ENCODE measurements around the gene VAMP3.

Gene VAMP3, protein sequence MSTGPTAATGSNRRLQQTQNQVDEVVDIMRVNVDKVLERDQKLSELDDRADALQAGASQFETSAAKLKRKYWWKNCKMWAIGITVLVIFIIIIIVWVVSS

DNA sequence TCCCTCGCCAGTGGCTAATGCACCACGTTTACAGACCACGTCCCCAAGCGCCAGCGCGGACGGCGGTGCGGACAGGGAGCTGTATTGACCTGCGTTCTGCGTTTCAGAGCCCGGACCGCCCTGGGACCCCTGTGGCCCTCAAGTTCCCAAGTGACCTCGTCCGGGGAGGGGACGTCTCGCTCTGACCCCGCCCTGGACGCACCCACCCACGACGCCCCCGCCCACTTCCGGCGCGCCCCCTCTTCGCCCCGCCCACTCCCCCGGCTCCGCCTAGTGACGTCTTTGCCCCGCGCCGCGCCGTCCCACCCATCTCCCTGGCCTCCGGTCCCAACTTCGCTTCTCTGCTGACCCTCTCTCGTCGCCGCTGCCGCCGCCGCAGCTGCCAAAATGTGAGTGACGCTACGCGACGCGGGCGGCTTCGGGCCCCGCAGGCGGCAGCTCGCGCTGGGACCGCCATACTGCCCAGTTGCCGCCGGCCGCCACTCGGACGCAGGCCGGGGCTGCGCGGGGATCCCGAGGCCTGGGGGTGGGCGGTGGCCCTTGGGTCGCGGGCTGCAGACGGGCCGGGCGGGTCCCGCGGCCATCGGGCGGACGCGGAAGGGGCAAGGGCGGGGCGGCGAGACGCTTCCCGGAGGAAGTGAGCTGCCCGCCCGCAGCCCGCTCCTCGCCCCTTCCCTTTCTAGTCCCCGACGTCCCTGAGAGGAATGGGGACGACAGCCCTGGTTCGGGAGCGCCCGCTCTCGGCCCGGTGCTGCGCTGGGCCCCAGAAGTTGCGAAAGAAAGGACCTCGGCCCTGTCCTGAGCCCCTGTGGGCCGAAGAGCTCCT, at the start of gene VAMP3:
Gene VAMP3 (plus strand): TSS at position 300 of the 826 bp plus-strand sequence. CDS start 88 bp downstream, at position 388.
- peak; percentile 85 for DNase-seq

DNA sequence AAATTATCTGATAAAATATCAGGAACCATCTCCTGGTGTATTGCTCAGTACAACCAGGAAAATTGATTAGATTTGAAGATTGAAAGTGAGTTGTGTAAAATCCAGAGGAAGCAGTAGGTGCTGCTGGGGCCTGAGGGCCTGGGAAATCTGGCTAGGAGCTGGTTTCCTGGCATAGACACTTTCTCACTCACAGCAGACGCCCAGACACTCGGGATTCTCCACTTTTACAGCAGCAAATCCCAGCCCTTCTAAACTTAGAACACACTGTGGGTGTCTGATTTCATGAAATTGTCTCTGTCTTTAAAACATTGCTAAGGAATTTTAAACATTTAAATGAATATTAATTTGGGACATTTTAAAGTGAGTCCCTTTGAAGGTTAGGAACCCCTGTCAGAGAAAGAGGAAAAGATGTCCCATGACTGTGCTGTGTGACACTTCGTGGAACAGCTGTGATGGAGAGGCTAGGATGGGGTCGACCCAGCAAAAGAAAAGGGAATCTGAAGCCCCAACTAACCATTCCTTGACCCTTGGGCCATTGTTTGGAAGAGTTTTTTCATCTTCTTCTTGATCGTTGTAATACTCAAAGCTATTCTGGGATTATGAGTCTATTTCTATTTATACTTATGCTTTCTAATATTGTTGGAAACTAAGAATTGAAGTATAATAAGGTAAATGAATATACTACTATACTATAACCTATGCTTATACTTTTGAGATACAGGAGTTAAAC, 49.0 kb upstream of the VAMP3 start:
- DNase-seq = no peak

DNA sequence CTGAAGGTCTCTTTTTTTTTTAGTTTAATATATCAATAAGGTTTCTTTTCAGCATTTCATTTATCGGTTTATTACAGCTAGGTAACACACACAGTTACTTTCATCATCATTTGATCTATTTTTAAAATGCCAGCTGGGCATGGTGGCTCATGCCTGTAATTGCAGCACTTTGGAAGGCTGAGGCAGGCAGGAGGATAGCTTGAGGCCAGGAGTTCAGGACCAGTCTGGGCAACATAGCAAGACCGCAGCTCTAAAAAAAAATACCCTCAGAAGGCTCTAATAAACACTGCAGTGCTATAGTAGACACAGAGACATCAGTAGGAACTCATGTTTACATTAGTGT, 48.5 kb upstream of the VAMP3 start:
- no peak for DNase-seq

DNA sequence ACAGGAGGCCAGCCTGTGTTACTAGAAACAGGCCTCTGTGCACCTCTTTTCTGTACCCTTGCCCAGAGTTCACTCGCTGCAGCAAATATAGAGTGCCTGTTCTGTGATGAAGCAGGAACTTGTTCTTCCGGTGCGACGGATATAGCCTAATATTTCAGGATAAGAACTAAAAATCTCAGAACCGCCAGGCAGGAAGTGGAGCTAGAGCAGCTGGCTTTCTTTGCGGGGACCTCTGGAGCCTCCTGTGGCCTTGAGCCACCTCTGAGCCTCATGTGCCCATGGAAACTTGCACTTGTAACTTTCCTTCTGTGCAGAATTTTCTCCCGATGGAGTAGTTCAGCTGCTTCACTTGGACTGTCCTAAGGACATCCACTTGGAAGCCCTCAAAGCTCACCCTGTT, 44.5 kb upstream of the VAMP3 start:
- DNase-seq = no peak

DNA sequence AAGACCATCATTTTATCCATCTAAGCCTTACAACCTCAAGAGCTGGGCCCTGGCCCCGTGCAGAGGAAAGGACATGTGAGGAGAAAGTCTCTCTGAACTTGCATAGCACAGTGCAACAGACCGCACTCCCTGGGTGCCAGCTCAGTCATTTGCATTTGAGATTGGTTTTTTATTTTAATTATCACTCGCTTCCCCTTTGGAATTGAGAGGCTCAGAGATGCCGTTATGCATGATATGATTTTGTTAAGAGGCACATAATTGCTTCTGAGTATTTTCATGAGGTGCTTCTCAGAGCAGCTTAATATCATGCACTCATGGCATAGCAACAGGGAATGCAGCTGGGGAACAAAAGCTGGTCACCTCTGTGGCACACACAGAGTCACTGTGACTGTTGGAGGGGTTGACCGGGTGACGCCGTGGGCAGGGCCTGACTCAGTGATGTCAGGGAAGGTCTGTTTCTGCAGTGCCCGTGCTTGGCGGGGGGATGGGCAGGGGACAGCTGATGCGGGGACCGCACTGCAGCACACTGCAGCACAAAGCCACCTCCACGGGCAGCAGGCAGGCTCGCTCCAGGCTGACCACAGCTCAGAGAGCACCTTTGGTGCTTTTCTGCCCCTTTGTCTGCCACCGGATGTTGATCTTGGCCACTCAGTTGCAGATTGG, 43.2 kb upstream of the VAMP3 start:
- no peak for DNase-seq

DNA sequence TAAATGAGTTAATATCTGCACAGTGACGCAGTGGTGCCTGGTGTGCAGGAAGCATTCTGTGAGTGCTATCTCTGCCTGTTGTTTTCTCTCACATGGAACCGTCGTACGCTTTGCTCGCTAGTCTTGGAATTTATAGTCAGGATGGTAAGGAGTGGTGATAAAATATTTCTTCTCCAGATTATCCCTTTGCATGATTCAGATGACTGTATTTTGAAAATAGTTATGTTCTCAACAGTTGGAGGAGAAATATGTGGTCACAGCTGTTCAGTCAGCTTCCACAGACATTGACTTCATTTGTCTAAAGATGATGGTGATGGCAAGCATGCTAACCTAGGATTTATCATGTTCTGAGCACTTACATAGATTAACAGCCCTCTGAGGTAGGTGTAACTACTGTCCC, 41.3 kb upstream of the VAMP3 start:
- DNase-seq = no peak

DNA sequence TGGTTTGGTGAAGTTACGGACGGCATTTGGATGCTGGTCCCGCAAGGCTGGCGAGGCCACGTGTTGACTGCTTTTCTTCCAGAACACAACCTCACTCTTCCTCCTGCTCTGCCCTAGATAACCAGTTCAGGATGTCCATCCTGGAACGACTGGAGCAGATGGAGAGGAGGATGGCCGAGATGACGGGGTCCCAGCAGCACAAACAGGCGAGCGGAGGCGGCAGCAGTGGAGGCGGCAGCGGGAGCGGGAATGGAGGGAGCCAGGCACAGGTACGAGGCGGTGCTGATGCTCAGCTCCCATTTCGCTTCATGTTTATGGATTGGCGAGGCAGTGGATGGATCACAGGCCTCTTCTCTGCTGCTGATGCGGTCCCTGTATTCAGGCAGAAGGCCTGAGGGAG, 38.8 kb upstream of the VAMP3 start:
- DNase-seq = no peak

DNA sequence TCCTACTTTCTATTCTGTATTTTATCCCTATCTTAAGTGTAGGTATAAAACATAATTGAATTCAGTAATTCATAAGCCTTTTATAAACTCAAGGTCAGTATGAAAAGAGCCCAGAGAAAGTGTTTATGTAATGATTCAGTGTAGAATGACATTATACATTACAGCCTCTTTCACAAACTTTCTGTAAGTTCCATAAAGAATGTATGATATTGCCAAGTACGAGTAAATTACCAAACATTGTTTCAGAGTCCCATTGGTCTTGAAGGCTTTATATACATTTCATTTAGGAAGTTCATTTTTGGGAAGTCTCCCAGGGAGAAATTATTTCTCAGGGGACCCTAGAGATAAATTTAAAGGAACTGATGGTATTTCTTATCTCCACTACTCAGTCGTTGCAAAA, 37.8 kb upstream of the VAMP3 start:
- no peak for DNase-seq

DNA sequence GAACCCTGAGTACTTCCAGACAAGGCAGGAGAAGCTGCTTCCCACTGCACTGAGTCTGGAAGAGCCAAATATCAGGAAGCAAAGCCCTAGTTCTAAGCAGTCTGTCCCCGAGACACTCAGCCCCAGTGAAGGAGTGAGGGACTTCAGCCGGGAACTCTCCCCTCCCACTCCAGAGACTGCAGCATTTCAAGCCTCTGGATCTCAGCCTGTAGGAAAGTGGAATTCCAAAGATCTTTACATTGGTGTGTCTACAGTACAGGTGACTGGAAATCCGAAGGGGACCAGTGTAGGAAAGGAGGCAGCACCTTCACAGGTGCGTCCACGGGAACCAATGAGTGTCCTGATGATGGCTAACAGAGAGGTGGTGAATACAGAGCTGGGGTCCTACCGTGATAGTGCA, 33.1 kb upstream of the VAMP3 start:
- no peak for DNase-seq

DNA sequence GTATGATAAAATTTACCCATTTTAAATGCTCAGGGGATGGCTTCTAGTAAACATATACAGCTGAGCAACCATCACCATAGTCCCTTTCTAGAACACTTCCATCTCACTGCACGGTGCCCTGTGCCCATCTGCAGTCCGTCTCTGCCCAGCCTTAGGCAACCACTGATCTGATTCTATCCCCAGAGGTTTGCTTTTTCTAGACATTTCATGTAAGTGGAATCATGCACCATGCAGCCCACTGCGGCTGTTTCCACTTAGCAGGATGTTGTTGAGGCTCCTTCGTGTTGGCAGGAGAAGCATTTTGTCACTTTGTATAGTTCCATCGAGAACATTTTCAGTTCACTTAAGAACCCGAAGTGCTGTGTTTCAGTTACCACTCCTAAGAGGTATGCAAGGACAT, 27.8 kb upstream of the VAMP3 start:
- no peak for DNase-seq

DNA sequence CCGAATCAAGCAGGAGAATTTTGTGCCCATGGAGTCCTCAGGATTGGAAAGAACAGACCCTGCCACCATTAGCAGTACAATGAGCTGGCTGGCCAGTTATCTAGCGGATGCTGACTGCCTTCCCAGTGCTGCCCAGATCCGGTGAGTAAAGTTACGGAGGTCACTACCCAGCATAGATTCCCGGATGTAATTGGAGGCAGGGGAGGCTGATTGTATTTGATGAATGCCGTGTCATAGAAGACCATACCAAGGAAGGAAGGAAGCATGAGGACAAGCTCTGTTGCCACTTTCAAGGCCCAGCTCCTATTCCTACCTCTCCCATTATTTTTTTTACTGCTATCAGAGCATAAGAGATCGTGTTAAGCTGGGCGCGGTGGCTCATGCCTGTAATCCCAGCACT, 26.2 kb upstream of the VAMP3 start:
- no peak for DNase-seq

DNA sequence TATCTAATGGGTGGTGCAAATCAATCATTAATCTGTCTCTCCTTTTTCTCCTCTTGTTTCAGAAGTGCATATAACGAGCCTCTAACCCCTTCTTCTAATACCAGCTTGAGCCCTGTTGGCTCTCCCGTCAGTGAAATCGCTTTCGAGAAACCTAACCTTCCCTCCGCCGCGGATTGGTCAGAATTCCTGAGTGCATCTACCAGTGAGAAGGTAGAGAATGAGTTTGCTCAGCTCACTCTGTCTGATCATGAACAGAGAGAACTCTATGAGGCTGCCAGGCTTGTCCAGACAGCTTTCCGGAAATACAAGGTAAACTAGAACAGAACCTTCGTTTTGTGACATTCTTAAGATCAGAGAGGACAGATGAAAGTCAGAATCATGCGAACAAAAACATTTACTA, 25.3 kb upstream of the VAMP3 start:
- DNase-seq = no peak

DNA sequence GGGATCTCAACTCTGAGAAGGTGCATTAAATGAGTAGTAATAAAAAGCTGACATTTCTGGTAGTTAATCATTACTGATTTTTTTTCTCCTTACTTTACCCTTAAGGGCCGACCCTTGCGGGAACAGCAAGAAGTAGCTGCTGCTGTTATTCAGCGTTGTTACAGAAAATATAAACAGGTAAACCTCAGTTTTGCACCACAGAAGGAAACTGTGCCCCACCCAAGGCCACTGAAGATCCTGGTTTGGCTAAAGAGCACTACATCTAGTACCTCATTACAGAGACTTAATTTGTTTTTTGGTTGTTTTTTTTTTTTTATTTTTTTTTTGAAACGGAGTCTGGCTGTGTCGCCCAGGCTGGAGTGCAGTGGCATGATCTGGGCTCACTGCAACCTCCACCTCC, 23.5 kb upstream of the VAMP3 start:
- no peak for DNase-seq

DNA sequence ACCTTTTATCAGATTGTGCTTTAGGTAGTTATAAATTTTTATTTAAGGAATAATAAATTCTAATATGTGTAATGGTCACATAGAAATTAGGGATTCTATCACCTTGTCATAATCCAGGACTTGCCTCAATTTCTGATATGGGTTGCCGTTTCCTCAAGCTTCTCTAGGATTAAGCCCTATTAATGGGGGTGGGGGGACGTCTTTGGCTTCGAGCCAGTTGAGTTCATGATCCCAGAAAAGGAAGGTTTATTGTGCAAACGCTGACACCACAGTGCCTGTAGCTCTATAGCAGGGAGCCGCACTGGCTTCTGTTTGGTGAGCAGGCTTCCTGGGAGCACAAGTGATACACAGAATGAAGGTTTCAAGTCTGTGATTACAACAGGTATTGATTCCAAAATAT, 22.0 kb upstream of the VAMP3 start:
- DNase-seq = no peak

DNA sequence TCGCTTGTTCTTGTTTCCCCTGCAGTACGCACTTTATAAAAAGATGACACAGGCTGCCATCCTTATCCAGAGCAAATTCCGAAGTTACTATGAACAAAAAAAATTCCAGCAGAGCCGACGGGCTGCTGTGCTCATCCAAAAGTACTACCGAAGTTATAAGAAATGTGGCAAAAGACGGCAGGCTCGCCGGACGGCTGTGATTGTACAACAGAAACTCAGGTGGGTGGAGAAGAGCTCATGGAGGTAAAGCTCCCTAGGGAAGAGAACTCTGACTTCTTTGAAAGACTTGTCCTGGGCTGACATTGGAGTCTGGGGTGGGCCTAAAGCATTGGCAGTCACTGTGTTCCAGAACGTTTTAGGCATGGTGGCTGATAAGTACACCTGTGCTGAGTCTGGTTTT, 19.9 kb upstream of the VAMP3 start:
- DNase-seq = no peak

DNA sequence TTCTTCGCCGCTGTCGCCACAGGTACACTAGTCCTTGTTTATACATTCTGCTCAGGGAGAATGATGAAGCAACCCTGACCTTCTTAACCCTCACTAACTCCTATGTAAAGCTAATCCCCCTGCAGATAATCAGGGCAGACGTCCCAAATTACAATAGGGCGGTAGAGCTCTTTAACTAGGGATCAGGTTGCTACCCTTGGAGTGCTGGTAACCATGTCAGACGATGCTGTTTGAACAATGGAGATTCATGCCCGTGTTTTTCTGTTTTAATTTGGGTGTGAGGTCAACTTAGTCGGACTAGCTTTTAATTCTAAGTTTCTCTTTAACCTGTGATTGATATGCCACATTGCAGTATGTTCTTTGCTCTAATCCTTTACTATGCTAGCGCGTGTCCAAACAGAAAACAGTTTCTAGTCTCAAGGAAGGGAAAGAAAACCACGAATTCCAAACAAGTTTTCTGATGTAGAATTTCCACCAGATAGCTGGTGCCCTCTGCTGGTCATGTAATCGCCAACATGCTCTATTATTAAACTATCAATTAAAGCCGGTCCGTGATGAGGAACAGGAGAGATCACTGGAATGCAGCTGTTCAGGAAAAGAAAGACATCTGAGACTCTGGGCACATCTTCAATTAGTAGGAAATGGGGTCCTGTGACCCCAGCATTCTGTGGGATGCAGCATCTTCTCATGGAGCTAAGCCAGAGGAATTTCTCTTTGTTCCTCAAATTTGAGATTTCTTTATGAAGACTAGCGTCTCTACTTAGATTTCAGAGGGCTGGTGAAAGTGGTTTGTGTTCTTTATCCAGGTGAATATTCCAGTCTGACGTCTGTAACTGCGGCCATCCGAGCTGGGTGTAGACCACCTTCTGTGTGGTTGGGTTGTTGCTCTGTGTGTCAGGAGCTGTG, 18.3 kb upstream of the VAMP3 start:
- DNase-seq = peak; percentile 49

DNA sequence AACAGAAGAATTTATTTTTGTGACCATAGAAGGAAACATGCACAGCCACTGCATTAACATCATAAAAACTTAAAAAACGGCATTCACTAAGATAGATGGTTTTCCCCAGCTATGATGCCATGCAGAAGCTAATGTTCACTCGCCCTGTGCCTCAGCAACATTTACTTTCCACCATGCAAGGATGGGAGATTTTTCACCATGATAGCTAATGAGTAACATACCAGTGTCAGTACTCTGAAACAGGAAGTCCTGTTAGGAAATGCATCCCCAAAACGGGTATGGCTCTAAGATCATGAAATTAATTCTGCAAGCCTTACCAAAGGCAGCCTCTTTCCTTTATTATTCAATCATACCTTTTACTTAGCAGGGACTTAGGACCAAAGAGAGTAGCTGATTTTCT, 17.5 kb upstream of the VAMP3 start:
- no peak for DNase-seq

DNA sequence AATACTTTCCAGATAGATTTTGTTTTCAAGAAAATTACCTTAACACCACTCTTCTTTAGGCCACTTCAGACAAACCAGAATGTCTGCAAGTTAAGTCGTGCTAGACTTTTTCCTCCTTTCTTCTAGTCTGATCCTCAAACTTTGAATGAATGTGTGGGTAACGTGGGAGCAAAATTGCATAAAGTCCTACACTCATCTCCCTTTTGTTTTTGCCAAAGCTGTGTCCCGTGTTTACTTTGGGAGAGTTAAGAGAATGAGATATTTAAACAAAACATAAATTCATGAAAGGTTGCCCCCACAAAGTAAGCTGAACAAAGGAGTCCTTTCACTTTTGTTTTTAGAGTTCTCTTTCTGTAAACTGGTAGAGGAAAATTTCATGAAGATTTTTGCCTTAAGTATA, 16.9 kb upstream of the VAMP3 start:
- DNase-seq = no peak

DNA sequence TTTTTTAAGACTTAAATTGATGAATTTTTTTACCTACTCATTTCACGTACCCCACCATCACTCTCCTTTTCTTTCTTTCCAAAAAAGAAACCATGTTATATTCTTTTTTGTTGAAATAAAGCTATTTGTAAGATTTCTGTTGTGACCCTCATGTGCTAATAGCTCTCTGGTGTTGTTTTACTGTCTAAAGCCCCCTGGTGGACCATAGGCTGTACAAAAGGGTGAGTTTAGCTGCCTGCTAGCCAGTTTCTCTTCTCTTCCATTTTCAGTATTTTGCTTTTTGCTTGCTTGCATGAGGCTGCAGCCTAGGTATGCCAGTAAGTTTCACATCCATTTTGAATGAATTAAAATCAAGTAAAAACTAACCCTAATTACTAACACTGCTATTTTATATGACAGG, 15.6 kb upstream of the VAMP3 start:
- DNase-seq = no peak

DNA sequence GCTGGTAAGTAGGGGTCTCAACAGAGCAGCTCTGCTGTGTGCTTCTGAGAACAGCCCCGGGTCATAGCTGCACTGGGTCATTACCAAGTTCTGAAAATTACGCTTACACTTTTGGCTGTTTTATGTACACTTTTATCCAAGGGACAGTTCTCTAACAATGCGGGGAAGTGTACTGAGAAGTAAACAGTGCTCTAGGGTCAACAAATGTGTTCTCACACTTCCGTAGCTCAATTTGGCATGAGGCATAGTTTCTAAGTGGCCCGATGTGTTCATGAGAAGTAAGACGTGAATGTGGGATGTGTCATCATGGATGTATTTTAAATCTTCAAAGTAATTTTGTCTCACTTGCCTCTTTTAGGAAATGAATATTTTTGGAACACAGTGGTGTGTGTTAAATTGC, 10.9 kb upstream of the VAMP3 start:
- DNase-seq = no peak

DNA sequence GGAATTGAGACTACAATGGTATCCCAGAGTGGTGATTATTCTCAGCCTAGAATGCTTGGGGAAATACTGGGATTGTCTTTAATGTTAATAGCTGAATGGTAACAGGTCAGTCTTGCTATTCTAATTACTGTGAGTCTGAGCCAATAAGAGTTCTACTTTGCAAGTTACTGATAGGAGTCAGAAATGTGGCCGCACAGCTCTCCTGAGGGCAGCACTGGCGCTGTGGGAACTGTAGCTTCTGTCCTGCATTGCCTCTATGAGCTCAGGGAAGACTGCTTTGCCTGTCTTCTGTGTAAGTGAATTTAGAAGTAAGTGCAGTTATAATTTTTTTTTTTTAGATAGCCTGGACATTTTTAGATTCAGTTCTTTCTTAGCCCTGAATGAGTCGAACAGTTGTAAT, 10.0 kb upstream of the VAMP3 start:
- no peak for DNase-seq

DNA sequence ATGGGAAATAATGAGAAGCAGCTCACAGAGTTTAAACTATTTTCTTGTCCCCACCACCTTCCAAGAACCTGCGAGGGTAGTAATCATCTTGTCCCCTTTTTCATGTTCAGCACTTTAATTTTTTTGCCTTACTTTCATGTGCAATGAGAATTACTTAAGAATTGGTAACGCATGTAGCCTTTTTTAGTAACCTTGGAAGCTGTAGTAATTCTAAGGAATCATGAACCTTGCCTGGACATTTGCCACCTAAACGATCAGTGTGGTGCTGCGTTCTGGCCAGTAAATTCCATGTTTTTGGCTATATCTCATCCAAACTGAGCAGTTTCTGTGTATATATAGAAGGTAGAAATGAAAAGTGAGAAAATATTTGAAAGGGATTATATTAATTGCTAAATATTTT, 3.9 kb upstream of the VAMP3 start:
- no peak for DNase-seq

DNA sequence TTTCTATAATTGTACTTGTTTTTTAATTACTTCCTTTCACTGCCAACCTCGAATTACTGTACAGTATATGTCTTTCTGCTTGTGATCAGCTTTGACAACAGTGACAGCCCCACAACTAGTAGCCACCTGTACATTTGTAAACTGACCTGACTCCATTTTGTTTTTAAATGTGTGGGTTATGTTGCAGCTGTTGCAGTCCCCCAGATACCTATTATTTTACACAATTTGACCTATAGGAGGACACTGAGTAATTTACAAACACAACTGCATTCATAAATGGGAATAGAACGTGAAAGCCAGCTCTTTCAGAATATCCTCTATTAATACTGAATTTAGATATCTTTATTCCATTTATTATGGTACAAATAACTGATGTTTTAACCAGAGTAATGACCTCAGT, 2.5 kb upstream of the VAMP3 start:
- no peak for DNase-seq

Data from activated CD4-positive, alpha-beta T cell treated with anti-CD3 and anti-CD28 coated beads, Interleukin-2, amount 50 U/mL, for 1 hour (primary cell).